SK-N-MC (cell line): ENCODE results near the gene ZNF692.

Source experiments
- DNase-seq: peaks from one replicate; pipeline ENCODE4 v3.0.0-alpha.2; 2011; ENCODE audit warnings: low read depth, low spot score
- H3K27ac ChIP-seq: fragments of 200-600 bp; sonication (generic); 2 replicates; pipeline ENCODE4 v1.5.1; 2016; ENCODE audit warnings: mixed run types
- H3K36me3 ChIP-seq: fragments of 200-600 bp; sonication (generic); 2 replicates; pipeline ENCODE4 v1.6.1; 2017; ENCODE audit warnings: antibody characterized with exemption, low read length, mixed read lengths; ENCODE audit not compliant: insufficient read depth
- H3K4me3 ChIP-seq: fragments of 200-600 bp; sonication (generic); 2 replicates; pipeline ENCODE4 v1.5.1; 2016
- H3K9ac ChIP-seq: fragments of 200-600 bp; sonication (generic); 2 replicates; pipeline ENCODE4 v1.8.0; 2017; ENCODE audit warnings: mixed run types, mixed read lengths; ENCODE audit not compliant: insufficient read length
- H3K9me3 ChIP-seq: fragments of 200-600 bp; sonication (generic); 2 replicates; pipeline ENCODE4 v1.6.1; 2017; ENCODE audit warnings: low read depth, mild to moderate bottlenecking, antibody characterized with exemption, low read length, moderate library complexity, mixed read lengths
- EZH2 ChIP-seq: fragments of 200-600 bp; sonication (generic); IDR thresholded peaks from one replicate; pipeline ENCODE4 v1.6.1; 2017; ENCODE audit warnings: antibody characterized with exemption
- FOXP2 ChIP-seq: optimal IDR thresholded peaks from 2 replicates; pipeline ENCODE3; 2011; ENCODE audit warnings: mild to moderate bottlenecking, moderate library complexity; ENCODE audit not compliant: insufficient read depth; ENCODE audit errors: extremely low read length, control extremely low read depth
- POLR2AphosphoS5 ChIP-seq: IDR thresholded peaks from 2 replicates; pipeline ENCODE4 v1.6.1; 2012; ENCODE audit warnings: mild to moderate bottlenecking, low read depth, low read length, borderline replicate concordance

Gene ZNF692

DNA sequence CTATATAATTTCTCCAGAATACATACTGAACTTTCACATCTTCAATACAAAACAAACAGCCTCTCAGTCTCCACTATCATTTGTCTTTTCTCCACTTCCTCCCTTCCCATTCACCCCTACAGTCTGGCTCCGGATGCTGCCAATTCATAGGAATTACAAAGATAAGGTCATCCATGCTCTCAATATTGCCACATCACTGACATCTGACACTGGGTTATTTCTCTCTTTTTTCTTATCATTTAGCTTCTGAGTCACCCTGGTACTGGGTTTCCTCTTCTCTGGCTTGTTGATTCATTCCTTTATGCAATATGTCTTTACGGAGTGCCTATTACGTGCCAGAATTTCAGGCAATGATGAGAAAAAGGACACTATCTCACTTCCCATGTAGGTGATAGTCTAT, 30.0 kb downstream of the ZNF692 start:
- H3K4me3 ChIP-seq = no peak overlapping the region
- no peaks in the 10 kb centered on the region for H3K9me3 ChIP-seq
- H3K36me3 ChIP-seq = peaks cover 7% of the 10 kb centered on the region; the same call in 1 of the 2 replicates
- H3K9ac ChIP-seq = no peak overlapping the region
- no peak overlapping the region for H3K27ac ChIP-seq
- no peak for DNase-seq
- no peak for TF ChIP-seq FOXP2
- no peak for TF ChIP-seq EZH2
- TF ChIP-seq POLR2AphosphoS5 = no peak

DNA sequence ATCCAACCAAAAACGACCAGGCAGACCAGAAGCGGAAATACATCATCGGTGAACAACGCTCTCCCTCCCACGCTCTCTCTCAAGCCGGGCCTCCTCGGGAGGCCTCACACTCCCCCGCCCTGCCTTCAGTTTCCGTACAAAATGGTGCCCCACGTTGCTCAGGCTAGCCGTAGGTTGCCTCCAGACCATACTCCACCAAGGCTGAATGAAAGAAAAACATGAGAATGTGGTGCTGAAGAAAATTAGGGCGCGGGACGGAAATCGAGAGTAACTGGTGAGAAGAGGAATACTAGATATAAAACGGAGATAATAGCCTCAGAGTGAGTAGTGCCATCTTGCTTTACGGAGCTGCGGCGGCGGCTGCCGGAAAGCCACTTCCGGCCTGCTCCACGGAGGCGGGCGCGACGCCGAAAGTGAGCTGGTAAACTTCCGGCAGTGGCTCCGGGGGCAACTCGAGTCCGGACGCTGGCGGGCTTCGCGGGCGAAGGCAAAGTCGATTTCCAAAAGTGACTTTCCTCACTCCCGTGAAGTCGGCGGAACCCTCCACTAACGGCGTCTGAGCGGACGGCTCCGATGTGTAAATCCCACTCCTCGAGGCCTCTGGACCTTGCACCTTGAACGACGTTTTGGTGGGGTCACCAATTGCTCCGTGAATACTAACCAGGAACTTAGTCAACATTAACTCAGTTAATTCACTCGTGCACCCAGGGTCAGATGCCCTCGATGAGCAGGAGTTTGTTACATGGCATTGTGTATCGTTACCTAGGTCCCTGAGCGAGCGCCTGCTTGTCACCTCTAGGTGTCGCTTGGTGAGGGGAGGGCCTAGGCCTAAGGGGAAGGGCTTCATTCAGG, 32.8 kb downstream of the ZNF692 start, which contains the start of gene SH3BP5L:
SH3BP5L (minus strand) TSS at position 7 of the 852 bp plus-strand sequence. CDS start 980 bp downstream, outside the sequence.
- H3K27ac ChIP-seq = peak within 1 kb of the TSS; percentile 98
- peaks cover 17% of the 10 kb centered on the region for H3K36me3 ChIP-seq
- TF ChIP-seq POLR2AphosphoS5 = peak; percentile 59
- peak; percentile 69 for TF ChIP-seq FOXP2
- no peak for TF ChIP-seq EZH2
- peak within 1 kb of the TSS; percentile 99 for H3K9ac ChIP-seq
- peak within 1 kb of the TSS; percentile 99 for H3K4me3 ChIP-seq
- H3K9me3 ChIP-seq = no peaks in the 10 kb centered on the region
- peak; percentile 86 for DNase-seq

DNA sequence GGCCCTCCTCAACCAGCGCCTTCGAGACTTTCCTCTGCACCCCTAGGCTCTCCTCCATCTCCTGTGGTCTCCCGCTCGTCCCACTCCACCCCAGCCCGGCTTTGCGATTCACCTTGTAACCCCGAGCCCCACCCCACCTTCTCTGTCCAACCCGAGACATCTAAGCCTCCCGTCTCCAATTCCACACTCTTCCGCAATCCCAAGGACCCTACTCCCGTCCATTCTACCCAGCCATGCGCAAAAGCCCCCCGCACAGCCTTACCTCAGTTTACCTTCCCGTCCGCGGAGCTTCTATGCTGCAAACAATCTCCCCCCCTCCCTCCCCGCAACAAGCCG, 33.3 kb downstream of the ZNF692 start:
- peaks cover 19% of the 10 kb centered on the region for H3K36me3 ChIP-seq
- peak overlapping the region; percentile 99 for H3K9ac ChIP-seq
- TF ChIP-seq EZH2 (no peak), POLR2AphosphoS5 (peak; percentile 74)
- H3K9me3 ChIP-seq = no peaks in the 10 kb centered on the region
- no peak for DNase-seq
- H3K4me3 ChIP-seq = peak overlapping the region; percentile 99
- H3K27ac ChIP-seq = peak overlapping the region; percentile 98

DNA sequence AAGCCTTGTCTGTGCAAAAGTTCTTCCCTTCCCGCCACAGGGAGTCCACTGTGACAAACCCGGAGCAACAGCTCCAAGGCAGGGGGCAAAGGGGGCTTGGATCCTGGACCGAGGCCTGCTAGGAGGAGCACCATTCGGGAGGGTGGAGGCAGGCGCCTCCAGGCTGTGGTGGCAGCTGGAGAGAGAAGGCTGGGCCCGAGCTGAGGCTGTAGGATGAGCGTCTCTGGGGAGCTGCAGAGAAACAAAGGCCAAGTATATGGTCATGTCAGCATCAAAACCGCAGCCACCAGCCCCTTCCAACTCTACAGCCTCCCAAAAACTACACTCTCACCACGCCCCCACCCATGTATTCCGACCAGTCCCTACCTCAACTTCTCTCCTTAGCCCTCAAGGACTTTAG, 33.7 kb downstream of the ZNF692 start:
- H3K36me3 ChIP-seq = peaks cover 22% of the 10 kb centered on the region
- no peaks in the 10 kb centered on the region for H3K9me3 ChIP-seq
- H3K4me3 ChIP-seq = peak overlapping the region; percentile 99
- H3K9ac ChIP-seq = peak overlapping the region; percentile 99
- TF ChIP-seq POLR2AphosphoS5 = no peak
- no peak for TF ChIP-seq EZH2
- no peak for TF ChIP-seq FOXP2
- no peak for DNase-seq
- H3K27ac ChIP-seq = no peak overlapping the region

DNA sequence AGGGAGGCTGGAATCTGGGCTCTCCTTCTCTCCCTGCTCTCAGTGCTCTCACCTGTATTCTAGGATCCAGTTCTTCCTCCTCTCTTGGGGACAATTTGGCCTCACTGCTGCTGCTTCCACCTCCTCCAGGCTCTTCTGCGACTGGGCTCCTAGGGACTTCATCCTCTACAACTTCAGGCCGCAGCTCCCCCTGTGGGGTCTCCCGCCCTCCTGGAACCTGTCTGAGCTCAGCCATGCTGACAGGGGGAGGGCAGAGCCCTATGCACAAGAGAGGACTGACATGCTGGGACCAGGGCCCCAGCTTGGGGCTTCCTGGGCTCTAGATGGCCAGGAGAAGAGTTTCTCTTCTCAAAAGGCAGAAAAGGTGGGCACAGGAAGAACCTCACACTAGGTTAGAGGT, 34.2 kb downstream of the ZNF692 start:
- H3K36me3 ChIP-seq = peaks cover 24% of the 10 kb centered on the region
- no peak overlapping the region for H3K27ac ChIP-seq
- TF ChIP-seq EZH2 (no peak), POLR2AphosphoS5 (no peak), FOXP2 (no peak)
- peak overlapping the region; percentile 99 for H3K4me3 ChIP-seq
- no peaks in the 10 kb centered on the region for H3K9me3 ChIP-seq
- DNase-seq = no peak
- H3K9ac ChIP-seq = peak overlapping the region; percentile 99

GRCh38 chr1:248824301-248824700, 34.6 kb downstream of the ZNF692 start:
- TF ChIP-seq EZH2 (no peak), FOXP2 (no peak), POLR2AphosphoS5 (no peak)
- Histone ChIP-seq H3K4me3 (no peak overlapping the region), H3K9me3 (no peaks in the 10 kb centered on the region), H3K36me3 (peaks cover 24% of the 10 kb centered on the region), H3K27ac (no peak overlapping the region), H3K9ac (no peak overlapping the region)
- DNase-seq = no peak

DNA sequence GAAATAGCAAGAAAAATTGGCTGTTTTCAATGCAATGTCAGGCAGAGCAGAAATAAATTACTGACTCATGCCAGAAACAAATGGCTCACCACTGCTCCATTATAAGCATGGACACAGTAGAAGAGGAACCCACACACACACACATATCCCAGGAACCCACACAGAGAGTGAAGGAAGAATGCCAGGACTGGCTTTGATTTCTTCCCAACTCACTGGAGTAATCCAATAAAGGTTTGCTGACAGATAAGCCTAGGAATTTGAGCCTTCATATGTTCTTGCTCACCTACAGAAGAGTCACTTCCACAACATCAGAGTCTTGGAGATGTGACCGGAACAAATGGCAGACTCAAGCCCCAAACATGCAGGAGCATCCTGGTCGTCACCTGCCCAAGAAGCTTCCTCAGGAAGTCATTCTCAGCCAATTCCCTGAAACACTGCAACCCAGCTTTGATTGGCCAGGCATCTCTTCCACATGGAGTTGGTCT, 35.3 kb downstream of the ZNF692 start:
- TF ChIP-seq FOXP2 (no peak), POLR2AphosphoS5 (no peak), EZH2 (no peak)
- Histone ChIP-seq H3K4me3 (no peak overlapping the region), H3K9me3 (no peaks in the 10 kb centered on the region), H3K27ac (no peak overlapping the region), H3K9ac (no peak overlapping the region), H3K36me3 (peaks cover 24% of the 10 kb centered on the region)
- DNase-seq = no peak

GRCh38 chr1:248822148-248823032, 36.5 kb downstream of the ZNF692 start:
- H3K9me3 ChIP-seq = no peaks in the 10 kb centered on the region
- H3K4me3 ChIP-seq = no peak overlapping the region
- TF ChIP-seq EZH2 = no peak
- no peak for TF ChIP-seq POLR2AphosphoS5
- no peak for TF ChIP-seq FOXP2
- H3K27ac ChIP-seq = no peak overlapping the region
- DNase-seq = no peak
- peaks cover 24% of the 10 kb centered on the region for H3K36me3 ChIP-seq
- H3K9ac ChIP-seq = no peak overlapping the region

DNA sequence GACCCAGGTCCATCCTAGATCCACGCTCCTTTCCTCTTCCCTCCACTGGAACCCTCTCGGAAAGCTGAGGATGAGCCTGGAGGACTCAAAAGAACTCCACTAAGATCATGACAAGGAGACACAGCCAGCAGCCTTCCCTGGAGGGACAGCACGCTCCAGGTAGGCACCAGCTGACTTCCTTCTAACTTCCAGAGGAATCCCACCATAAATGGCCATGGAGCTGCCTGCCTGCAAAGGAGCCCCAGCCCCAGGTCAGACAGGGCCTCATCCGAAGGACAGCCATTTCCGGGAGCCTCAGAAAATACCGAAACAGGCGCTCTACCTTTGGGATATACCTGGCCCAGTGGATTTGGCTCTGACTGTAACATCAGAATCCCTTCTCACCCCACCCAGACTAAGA, 37.2 kb downstream of the ZNF692 start:
- no peak for TF ChIP-seq POLR2AphosphoS5
- TF ChIP-seq EZH2 = no peak
- no peak for TF ChIP-seq FOXP2
- no peak for DNase-seq
- no peaks in the 10 kb centered on the region for H3K9me3 ChIP-seq
- no peak overlapping the region for H3K4me3 ChIP-seq
- peaks cover 26% of the 10 kb centered on the region for H3K36me3 ChIP-seq
- H3K9ac ChIP-seq = no peak overlapping the region
- H3K27ac ChIP-seq = no peak overlapping the region
